Body of pancreas (tissue), 4 donors: ENCODE measurements around the gene FOS.
A peak's percentile ranks its signal among the peaks of the same experiment; 100 is the strongest.

Experiments used
- CTCF ChIP-seq, 7 experiments: fragments of 450-650 bp in 4 of 7; fragments of 200-600 bp in 3 of 7; sonication (generic) in 3 of 7; IDR thresholded peaks; one replicate each; pipeline ENCODE4 v1.5.1; 2016 to 2019; ENCODE audit warnings: antibody characterized with exemption in 7 of 7
- POLR2A ChIP-seq, 3 donors: fragments of 450-650 bp; IDR thresholded peaks; one replicate each; pipeline ENCODE4 v1.6.1; 2016; ENCODE audit warnings: antibody characterized with exemption in 3 of 3, mild to moderate bottlenecking in 2 of 3

DNA sequence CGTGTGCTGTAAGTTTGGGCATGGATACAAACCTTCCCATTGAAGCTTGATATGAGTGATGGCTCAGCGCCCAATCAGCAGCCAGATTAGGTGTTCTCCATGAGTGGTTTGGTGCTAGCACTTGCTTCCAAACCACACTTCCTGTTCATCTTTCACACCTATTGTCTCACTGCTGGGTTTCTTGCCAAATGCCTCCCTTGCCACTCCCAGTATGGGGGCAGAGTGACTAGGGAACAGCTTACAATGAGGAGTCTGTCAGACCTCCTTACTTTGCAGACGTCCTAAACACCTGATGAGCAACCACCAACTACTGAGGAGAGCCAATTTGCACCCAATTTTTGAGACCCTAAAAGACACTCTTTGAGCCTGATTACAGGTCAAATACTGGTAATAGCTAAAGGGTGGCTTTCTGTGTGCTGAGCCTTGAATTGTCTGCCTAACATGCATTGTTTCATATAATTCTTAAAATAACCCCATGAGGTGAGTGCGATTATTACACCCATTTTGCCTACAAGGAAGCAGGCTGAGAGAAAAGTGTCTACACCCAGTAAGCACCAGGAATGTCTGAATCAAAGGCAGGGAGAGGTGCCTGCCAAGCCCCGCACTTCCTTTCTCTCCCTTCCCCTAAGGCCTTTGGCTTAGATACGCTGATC lies 48.4 kb upstream of the FOS start:
- TF ChIP-seq CTCF (IDR thresholded peaks at IDR 0.05) (peak in 4 of 7 experiments; percentile 41 to 56 (median 50)), POLR2A (IDR thresholded peaks at IDR 0.05) (peak in 1 of 3 donors; percentile 17)
